PC-3 (cell line): Measurements from ENCODE around the gene LEUTX. TPM values are rescaled to one million over a fixed set of nuclear protein-coding genes. Genes with fewer than 3 reads are reported as not detected.

Experiments
- ATAC-seq: fragments of 200-7000 bp; cut with Tn5 transposase; 2 replicates; pipeline ENCODE4 v1.9.1; 2020; ENCODE audit warnings: mild to moderate bottlenecking, moderate library complexity
- BruUV-seq: library from RNA; stranded (reverse); fragments of 400-500 nt; replicated peaks from 2 replicates; lab custom pipeline; 2021; lab: Mats Ljungman, UMichigan
- CTCF ChIA-PET: fragments of 300-600 bp; sonication (Branson Sonifier 250); formaldehyde crosslinking; loops from one replicate; lab custom pipeline; 2022; ENCODE audit warnings: antibody characterized with exemption; lab: Charles Lee
- POLR2A ChIA-PET: fragments of 300-600 bp; sonication (Branson Sonifier 250); formaldehyde crosslinking; loops from one replicate; lab custom pipeline; 2022; ENCODE audit warnings: antibody characterized with exemption; ENCODE audit not compliant: unreplicated experiment; lab: Charles Lee
- DNase-seq: peaks from one replicate; pipeline ENCODE4 v3.0.0-alpha.2; 2015
- H2AFZ ChIP-seq: fragments of 300-600 bp; sonication (generic); 2 replicates; pipeline ENCODE4 v1.6.0; 2016; ENCODE audit warnings: antibody characterized with exemption, low read length
- H3F3A ChIP-seq: fragments of 300-600 bp; sonication (generic); one replicate; pipeline ENCODE4 v1.6.0; 2017; ENCODE audit warnings: antibody characterized with exemption, low read length, control low read depth, mild to moderate bottlenecking; ENCODE audit not compliant: unreplicated experiment
- H3K27ac ChIP-seq: fragments of 300-600 bp; sonication (generic); 2 replicates; pipeline ENCODE4 v1.5.1; 2016; ENCODE audit warnings: mild to moderate bottlenecking, low read length
- H3K27me3 ChIP-seq: fragments of 300-600 bp; sonication (generic); 2 replicates; pipeline ENCODE4 v1.6.1; 2016; ENCODE audit warnings: low read length, mixed read lengths
- H3K36me3 ChIP-seq: fragments of 300-600 bp; sonication (generic); 2 replicates; pipeline ENCODE4 v1.6.1; 2016; ENCODE audit warnings: low read depth, mixed run types, low read length, mixed read lengths
- H3K4me1 ChIP-seq: fragments of 300-600 bp; sonication (generic); 2 replicates; pipeline ENCODE4 v1.5.1; 2016; ENCODE audit warnings: low read length; ENCODE audit not compliant: insufficient read depth
- H3K4me2 ChIP-seq: fragments of 300-600 bp; sonication (generic); 2 replicates; pipeline ENCODE4 v1.6.0; 2016; ENCODE audit warnings: low read length
- H3K4me3 ChIP-seq: fragments of 300-600 bp; sonication (generic); 2 replicates; pipeline ENCODE4 v1.5.1; 2016; ENCODE audit warnings: mild to moderate bottlenecking, low read length, mixed read lengths
- H3K79me2 ChIP-seq: fragments of 300-600 bp; sonication (generic); 2 replicates; pipeline ENCODE4 v1.6.1; 2017; ENCODE audit warnings: low read length, mixed read lengths
- H3K9ac ChIP-seq: fragments of 300-600 bp; sonication (generic); 2 replicates; pipeline ENCODE4 v1.6.0; 2016; ENCODE audit warnings: mild to moderate bottlenecking, low read length
- H3K9me2 ChIP-seq: fragments of 300-600 bp; sonication (generic); replicated peaks from 2 replicates; pipeline ENCODE4 v1.6.1; 2016; ENCODE audit warnings: mixed run types, low read length, mixed read lengths
- H3K9me3 ChIP-seq: fragments of 300-600 bp; sonication (generic); 2 replicates; pipeline ENCODE4 v1.6.1; 2016; ENCODE audit warnings: low read length, mixed read lengths
- H4K20me1 ChIP-seq: fragments of 300-600 bp; sonication (generic); 2 replicates; pipeline ENCODE4 v1.6.1; 2016; ENCODE audit warnings: low read length, mixed read lengths
- EZH2 ChIP-seq: fragments of 300-600 bp; sonication (generic); IDR thresholded peaks from one replicate; pipeline ENCODE4 v1.6.1; 2017; ENCODE audit warnings: antibody characterized with exemption, mild to moderate bottlenecking, low read length; ENCODE audit not compliant: unreplicated experiment
- EZH2phosphoT487 ChIP-seq: fragments of 300-600 bp; sonication (generic); IDR thresholded peaks from 2 replicates; pipeline ENCODE4 v1.6.1; 2018; ENCODE audit warnings: mild to moderate bottlenecking, antibody characterized with exemption, low read length, borderline replicate concordance
- intact Hi-C: fragments of 100-400 bp; cut with micrococcal nuclease; formaldehyde crosslinking; loops from 2 replicates; pipeline ENCODE4 v1.9.0; 2023
- total RNA-seq: library from RNA; depleted of rRNA; stranded (reverse); fragments of >200 nt; gene quantifications from 2 replicates; pipeline ENCODE4 v1.2.3, GENCODE V29; 2014
- TF ChIP-seq, protein P1 (sequence below): fragments of 300-600 bp; sonication (generic); conservative IDR thresholded peaks from 2 replicates; pipeline ENCODE4 v1.5.1; 2017; ENCODE audit warnings: antibody characterized with exemption, low read depth, mild to moderate bottlenecking, low read length

LEUTX gene
- total RNA-seq, 1 experiment from 2014 or later: not detected

DNA sequence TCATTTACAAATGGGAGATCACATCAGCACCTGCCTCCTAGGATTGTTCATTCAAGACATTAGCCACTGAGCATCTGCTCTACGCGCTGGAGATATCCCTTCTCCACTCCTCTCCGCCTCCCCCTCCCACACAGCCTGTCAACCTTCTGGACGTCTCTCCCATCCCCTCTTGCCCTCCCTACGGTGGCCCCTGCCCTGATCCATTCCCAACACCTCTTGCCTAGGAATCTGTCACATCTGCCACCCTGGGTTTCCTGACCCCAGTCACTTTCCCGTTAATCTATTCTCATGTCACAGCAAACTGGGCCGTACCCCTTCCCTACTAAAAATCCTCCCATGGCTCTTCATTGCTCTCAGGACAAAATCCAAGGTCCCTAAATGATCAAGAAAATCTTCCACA, 45.0 kb downstream of the LEUTX start:
- POLR2A ChIA-PET: no interaction called here
- Histone ChIP-seq H3K9me2 (no peaks in the 10 kb centered on the region), H3K27me3 (no peaks in the 10 kb centered on the region), H4K20me1 (no peaks in the 10 kb centered on the region), H3K36me3 (no peaks in the 10 kb centered on the region), H3K79me2 (0 out of 2 replicates have a peak, but pooled peaks cover 3% of the 10 kb centered on the region), H3K27ac (no peak overlapping the region), H3K4me3 (peak overlapping the region; percentile 80), H2AFZ (peak overlapping the region; percentile 87; the same call in 1 of the 2 replicates), H3F3A (no peaks in the 10 kb centered on the region), H3K9ac (peak overlapping the region; percentile 62; the same call in 1 of the 2 replicates), H3K9me3 (no peaks in the 10 kb centered on the region), H3K4me1 (no peaks in the 10 kb centered on the region), H3K4me2 (peak overlapping the region; percentile 92)
- BruUV-seq: no TSS peak
- CTCF ChIA-PET: no interaction called here
- TF ChIP-seq, protein P1, sequence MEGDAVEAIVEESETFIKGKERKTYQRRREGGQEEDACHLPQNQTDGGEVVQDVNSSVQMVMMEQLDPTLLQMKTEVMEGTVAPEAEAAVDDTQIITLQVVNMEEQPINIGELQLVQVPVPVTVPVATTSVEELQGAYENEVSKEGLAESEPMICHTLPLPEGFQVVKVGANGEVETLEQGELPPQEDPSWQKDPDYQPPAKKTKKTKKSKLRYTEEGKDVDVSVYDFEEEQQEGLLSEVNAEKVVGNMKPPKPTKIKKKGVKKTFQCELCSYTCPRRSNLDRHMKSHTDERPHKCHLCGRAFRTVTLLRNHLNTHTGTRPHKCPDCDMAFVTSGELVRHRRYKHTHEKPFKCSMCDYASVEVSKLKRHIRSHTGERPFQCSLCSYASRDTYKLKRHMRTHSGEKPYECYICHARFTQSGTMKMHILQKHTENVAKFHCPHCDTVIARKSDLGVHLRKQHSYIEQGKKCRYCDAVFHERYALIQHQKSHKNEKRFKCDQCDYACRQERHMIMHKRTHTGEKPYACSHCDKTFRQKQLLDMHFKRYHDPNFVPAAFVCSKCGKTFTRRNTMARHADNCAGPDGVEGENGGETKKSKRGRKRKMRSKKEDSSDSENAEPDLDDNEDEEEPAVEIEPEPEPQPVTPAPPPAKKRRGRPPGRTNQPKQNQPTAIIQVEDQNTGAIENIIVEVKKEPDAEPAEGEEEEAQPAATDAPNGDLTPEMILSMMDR: no peak
- TF ChIP-seq EZH2phosphoT487 (no peak), EZH2 (no peak)
- ATAC-seq (no peak), DNase-seq (no peak)
- intact Hi-C loops: no loop called here

DNA sequence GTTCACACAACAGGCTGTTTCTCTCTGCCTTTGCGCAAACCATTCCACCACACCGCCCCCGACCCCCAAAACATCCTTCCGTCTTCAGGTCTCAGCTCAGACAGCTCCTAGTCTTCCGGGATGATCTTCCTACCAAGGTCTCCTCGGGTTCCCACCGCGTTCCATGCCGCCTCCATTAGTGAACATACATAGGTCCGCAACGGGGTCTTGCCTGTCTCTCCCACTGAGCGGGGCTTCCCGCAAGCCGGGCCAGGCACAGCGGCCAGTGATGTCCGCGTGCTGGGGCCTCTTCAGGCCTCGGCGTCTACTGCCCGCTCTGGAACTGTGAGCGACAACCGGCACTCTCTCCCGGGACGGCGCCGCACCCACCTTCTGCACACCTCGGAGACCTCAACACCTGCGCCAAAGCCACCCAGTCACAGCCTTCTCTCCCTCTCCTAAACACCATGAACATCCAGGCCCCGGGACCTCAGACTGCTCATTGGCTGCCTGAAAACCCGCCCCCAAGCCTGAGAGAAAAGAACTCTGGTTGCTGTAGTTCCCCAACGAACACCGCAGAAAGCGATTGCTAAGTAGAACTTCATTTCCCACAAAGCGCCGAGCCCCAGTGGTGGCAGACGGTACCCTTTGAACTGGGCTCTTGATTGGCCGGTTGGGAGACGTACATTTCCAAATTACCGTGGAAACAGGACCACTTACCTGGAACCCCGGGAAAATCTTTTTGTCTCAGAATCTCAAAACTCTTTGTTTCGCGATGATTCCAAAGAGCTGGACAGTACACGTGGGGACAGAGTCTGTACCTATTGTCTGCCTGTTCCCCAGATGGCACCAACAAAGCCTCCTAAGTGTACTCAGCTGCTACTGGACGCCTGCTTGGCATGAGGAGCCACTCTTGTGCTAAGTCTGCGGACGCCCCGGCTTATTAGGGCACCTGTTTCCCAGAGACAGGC, 45.8 kb downstream of the LEUTX start:
- ChIA-PET CTCF (no interaction called here), POLR2A (no interaction called here)
- DNase-seq (peak; percentile 87), ATAC-seq (peak; percentile 99)
- H3K36me3 ChIP-seq: no peaks in the 10 kb centered on the region
- no peak overlapping the region for H3K27ac ChIP-seq
- peak overlapping the region; percentile 92 for H3K4me2 ChIP-seq
- H3K27me3 ChIP-seq: no peaks in the 10 kb centered on the region
- H3K9me2 ChIP-seq: no peaks in the 10 kb centered on the region
- H3K9me3 ChIP-seq: no peaks in the 10 kb centered on the region
- 0 out of 2 replicates have a peak, but pooled peaks cover 3% of the 10 kb centered on the region for H3K79me2 ChIP-seq
- H4K20me1 ChIP-seq: no peaks in the 10 kb centered on the region
- peak overlapping the region; percentile 87 for H2AFZ ChIP-seq
- TF ChIP-seq EZH2phosphoT487 (no peak), EZH2 (no peak)
- TF ChIP-seq, protein P1: no peak
- BruUV-seq: TSS peak; percentile 51
- H3K9ac ChIP-seq: peak overlapping the region; percentile 62; the same call in 1 of the 2 replicates
- intact Hi-C loops: no loop called here
- H3F3A ChIP-seq: no peaks in the 10 kb centered on the region
- no peaks in the 10 kb centered on the region for H3K4me1 ChIP-seq
- peak overlapping the region; percentile 80 for H3K4me3 ChIP-seq

DNA sequence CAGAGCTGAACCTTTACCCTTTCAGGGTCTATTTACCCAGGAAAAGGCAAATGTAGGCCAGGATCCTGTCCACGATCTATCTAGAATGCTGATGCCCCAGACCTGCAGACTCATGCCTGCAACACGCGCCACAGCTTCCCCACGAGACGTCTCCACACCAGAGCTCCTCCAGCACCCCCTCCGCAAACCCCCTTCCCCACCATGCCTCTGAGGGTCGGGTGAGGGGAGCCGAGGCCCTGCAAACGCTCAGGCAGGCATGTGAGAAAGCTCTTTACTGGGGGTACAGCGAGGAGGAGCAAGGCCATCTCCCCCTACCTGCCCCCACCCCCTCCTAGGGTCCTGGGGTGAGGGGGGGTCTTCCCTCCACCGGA, 46.4 kb downstream of the LEUTX start:
- peak overlapping the region; percentile 87 for H2AFZ ChIP-seq
- TF ChIP-seq EZH2: no peak
- TF ChIP-seq, protein P1: no peak
- TF ChIP-seq EZH2phosphoT487: no peak
- no peak for ATAC-seq

More for the DNA sequence above, 46.4 kb downstream of the LEUTX start:
- no peaks in the 10 kb centered on the region for H3K9me3 ChIP-seq
- H3K27me3 ChIP-seq: no peaks in the 10 kb centered on the region
- no peaks in the 10 kb centered on the region for H4K20me1 ChIP-seq
- no peaks in the 10 kb centered on the region for H3K4me1 ChIP-seq
- BruUV-seq: no TSS peak
- intact Hi-C loops: no loop called here
- H3K36me3 ChIP-seq: no peaks in the 10 kb centered on the region
- no peak overlapping the region for H3K9ac ChIP-seq
- no peaks in the 10 kb centered on the region for H3F3A ChIP-seq
- no peaks in the 10 kb centered on the region for H3K9me2 ChIP-seq
- POLR2A ChIA-PET: no interaction called here
- CTCF ChIA-PET: no interaction called here
- H3K4me2 ChIP-seq: peak overlapping the region; percentile 92; the same call in 1 of the 2 replicates
- H3K27ac ChIP-seq: no peak overlapping the region
- 0 out of 2 replicates have a peak, but pooled peaks cover 3% of the 10 kb centered on the region for H3K79me2 ChIP-seq
- no peak for DNase-seq
- H3K4me3 ChIP-seq: peak overlapping the region; percentile 80; the same call in 1 of the 2 replicates
